ENCODE measurements around the gene TPSD1.

GRCh38 chr16:1263591-1264344 is 7.9 kb downstream of the TPSD1 start:
- TF ChIP-seq, protein P1, sequence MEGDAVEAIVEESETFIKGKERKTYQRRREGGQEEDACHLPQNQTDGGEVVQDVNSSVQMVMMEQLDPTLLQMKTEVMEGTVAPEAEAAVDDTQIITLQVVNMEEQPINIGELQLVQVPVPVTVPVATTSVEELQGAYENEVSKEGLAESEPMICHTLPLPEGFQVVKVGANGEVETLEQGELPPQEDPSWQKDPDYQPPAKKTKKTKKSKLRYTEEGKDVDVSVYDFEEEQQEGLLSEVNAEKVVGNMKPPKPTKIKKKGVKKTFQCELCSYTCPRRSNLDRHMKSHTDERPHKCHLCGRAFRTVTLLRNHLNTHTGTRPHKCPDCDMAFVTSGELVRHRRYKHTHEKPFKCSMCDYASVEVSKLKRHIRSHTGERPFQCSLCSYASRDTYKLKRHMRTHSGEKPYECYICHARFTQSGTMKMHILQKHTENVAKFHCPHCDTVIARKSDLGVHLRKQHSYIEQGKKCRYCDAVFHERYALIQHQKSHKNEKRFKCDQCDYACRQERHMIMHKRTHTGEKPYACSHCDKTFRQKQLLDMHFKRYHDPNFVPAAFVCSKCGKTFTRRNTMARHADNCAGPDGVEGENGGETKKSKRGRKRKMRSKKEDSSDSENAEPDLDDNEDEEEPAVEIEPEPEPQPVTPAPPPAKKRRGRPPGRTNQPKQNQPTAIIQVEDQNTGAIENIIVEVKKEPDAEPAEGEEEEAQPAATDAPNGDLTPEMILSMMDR (IDR thresholded peaks at IDR 0.05), result no peak
- TF ChIP-seq POLR2AphosphoS5 (IDR thresholded peaks at IDR 0.05; ENCODE audit: low read depth, low read length), result no peak
- no peak for TF ChIP-seq TCF7L2 (IDR thresholded peaks at IDR 0.05; ENCODE audit: low read depth, low read length)
- no peak for TF ChIP-seq SIN3A (IDR thresholded peaks at IDR 0.05; ENCODE audit: borderline replicate concordance, insufficient read depth, low read depth, low read length)

Data from Panc1 (cell line).